GM19240 (cell line): ENCODE measurements around the gene KRTAP5-3.

Experiments used
- DNase-seq: peaks from one replicate; pipeline ENCODE4 v3.0.0; 2011; ENCODE audit warnings: low spot score; ENCODE audit not compliant: insufficient read length

The KRTAP5-3 gene

DNA sequence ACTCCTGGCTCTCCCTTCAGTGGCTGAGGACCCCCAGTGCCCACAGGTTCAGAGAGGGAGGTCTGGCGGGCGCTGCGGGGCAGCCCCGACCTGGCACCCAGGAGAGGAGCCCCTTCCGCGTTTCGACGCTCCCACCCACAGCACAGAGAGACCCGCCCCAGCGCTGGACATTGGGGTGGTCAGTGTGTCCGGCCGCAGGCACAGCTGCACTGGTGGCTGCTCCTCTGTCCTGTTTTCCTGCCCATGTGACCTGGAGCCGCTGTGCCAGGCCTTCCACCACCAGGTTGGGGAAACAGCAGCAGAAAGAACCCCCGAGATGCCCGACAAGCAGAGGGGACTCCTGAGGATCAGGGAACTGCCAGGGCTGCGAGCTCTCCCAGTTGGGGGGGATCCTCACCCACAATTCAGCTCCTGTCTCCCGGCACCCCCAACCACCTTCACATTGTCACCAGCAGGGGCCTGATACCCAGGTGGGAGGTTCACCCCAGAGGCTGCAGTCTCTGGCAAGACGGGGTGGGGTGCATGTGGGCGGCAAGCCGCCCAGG lies 35.0 kb upstream of the KRTAP5-3 start:
- DNase-seq: no peak

DNA sequence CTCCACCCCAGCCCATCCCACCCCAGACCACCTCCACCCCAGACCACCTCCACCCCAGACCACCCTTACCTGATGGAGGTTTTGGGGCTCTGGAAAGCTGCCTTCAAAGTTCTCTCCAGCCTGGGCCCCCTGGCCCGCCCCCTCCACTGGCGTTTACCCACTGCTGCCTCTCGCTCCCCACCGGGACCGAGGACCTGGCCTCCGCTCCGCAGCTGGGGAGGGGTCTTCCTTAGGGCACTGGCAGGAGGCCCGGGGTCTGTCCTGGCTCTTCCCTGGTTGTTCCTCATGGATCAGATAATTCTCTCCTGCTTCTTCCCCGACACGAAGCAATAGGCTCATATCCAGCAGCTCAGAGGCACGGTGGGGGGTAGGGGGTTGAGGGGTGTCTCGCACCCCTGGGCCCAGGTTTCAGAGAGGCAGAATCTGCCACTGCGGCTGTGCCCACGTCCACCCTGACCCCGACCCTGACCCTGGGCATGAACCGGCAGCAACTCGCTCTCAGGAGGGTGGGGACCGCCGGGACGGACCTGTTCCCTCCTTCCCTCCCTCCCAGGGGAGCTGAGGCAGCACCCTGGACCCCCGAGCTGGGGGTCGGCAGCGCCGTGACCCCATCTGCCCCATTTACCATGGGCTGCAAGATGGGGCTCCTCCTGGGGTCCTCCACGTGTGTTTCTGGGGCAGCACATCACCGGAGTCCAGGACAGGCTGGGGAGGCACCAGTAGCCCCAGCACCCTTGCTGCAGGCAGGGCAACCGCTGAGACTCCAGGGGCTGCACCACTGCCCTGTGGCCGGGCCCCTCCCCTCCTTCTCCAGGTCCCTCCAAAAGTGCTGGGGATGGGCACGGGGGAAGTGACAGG lies 34.3 kb upstream of the KRTAP5-3 start:
- no peak for DNase-seq

DNA sequence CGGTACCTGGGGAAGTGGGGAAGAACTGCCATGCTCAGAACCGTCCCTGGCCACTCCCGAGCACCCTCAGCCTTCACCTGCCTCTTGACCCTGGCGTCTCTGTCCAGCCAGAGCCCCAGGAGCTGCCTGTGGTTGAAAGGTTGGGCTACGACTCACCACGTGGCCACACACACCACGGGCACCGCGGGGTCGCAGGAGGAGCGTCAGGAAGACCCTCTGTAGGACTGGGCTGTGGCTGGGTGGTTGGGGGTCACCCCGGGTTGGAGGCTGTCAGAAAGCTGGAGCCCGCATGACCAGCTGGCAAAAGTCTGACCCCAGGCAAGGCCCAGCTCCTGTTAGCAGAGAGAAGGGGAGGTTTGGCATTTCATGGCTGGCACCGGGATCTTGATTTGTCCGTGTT lies 32.8 kb upstream of the KRTAP5-3 start:
- DNase-seq: no peak

DNA sequence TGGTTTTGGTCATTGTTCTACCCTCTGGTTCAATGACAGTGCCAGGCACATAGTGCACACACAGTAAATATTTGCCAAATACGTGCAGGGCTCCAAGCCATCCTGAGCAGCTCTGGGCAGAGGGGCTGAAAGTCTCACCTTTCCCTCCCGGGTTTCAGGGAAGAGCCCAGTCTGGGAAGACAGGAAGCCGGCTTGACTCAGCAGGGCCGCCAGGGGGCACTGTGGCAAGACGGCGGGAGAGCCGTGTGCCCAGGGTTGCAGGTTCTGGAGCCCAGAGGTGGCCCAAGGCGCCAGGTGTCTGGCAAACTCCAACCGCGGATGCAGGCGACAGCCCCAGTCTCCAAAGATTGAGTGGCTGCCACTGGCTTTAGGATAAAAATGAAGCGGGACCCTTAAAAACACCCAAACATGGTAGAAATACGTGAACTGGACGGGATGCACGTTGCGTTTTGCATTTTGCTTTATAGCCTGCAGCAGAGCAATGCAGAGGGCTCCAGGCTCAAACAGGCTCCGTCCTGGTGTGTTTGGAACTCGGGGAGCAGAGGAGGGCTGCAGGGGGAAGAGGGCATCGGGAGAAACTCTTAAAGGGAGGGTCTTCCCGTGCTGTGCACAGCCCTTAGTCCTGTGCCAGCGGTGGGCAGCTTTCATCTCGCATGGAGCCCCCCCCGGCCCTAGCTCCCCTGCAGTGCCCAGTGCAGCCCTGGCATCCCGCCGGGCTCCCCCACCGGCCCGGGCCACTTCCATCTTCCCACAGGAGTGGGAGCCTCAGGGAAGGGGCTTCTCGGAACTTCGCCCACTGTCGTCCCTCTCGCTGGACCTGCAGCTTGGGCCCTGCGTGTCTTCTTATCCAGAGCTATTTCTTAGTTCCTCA lies 32.0 kb upstream of the KRTAP5-3 start:
- no peak for DNase-seq

DNA sequence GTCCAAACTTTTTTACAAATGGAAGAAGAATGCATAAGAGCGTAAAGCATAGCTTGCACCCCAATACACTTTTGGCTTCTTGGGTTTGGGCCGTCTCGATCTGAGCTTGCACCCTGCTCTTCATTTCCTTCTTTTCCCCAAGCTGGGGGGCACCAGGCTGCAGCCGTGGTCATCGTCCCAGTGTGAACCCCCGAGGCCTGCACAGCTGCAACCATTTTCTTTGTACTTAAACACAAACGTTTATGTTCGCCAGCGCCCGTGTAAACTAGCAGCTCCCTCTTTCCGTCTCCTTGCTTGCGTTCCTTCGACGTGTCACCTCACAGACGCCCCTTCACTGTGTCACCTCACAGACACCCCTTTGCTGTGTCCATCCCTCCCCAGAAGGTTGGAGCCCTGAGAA lies 31.4 kb upstream of the KRTAP5-3 start:
- DNase-seq: no peak

DNA sequence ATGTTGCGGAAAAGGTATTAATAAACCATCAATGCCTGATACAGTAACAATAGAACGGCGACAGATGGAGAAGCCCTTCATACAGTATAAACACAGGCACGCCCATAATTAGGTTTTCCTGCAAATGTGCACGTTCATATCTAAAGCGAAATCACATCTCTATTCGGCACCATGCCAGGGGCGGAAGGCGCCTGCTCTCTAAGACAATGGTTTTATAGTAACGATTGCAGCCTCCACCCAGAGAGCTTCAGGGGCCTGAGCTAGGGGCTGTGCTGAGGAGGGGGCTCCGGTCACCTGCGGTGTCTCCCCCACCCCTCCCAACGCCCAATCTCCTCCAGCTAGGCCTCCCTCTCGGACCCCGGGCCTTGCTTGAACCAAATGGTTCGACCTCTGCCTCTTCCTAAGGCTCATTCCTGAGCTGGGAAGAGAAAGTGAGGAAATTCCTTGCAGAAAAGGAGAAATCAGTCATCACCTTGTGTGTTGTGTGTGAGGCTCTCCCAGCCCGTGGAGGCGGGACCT lies 30.9 kb upstream of the KRTAP5-3 start:
- DNase-seq: no peak

DNA sequence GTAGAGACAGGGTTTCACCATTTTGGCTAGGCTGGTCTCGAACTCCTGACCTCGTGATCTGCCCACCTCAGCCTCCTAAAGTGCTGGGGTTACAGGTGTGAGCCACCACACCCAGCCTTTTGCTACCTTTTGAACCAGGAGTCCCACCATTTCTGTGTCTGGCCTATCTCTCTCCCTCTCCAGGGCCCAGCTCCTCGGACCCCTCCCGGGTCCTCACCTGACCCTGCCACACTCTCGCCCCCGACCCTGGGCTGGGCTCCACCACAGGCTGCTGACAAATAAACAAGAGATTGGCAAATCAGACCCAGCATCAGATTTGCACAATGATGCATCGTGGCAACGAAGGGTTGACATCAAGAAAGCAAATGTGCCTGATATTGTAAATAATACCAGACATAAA lies 30.1 kb upstream of the KRTAP5-3 start:
- no peak for DNase-seq

DNA sequence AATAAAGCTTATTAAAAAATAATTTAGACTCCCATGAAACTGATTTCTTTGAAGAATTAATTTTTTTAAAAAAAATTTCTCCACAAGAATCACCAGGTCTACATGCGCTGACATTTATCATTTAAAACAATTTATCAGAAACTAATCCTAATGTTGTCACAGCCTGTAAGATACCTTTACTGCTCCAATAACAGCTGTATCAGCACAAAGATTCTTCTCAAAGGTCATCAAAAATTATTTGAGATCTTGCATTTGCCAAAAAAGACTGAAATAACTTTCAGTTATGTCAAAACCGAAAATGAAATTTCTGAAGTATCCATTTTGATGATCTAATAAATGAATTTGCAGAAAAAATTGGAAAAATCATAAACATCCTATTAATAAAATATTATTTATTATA lies 29.4 kb upstream of the KRTAP5-3 start:
- DNase-seq: no peak

DNA sequence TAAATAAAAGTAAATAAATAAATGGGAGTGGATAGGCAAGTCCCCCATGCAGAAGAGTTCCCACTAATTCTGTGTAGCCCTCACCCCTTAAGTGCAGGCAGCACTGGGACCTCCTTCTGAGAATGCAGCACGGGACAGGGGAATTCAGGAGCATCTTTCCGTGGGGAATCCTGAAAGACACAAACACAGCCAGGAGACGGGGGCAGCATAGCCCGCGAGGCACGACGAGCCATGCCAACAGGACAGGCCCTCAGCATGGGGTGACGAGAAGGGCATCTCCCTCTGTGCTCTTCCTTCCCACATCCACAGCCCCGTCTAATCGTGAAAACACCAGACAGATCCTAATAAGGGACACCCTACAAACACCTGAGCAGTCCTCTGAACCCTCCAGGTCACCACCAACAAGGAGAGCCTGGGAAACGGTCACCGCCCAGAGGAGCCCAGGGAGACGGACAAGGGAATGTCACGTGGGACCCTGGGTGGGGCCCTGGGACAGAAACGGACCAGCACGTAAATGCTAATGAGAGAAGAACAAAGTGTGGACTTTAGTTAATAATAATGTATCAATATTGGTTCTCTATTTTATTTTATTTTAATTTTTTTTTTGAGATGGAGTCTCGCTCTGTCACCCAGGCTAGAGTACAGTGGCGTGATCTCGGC lies 28.2 kb upstream of the KRTAP5-3 start:
- no peak for DNase-seq

DNA sequence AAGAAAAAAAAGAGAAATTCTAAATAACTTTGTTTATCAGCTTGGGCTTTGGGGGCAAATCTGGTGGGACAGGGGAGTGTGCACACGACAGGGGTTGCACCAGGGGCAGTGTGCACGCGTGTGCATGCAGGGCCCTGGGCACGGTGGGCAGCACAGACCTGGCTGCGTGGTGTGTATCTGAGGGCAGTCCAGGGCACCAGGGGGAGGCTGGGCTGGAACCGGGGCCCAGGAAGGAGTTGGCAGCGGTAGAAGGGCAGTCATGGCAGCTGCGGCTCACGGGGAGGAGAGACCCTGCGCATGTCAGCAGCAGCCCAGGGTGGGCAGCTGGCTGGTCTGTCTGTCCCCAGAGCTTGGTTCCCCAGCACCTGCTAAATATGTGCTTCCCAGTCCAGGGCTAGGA lies 25.6 kb upstream of the KRTAP5-3 start:
- no peak for DNase-seq

DNA sequence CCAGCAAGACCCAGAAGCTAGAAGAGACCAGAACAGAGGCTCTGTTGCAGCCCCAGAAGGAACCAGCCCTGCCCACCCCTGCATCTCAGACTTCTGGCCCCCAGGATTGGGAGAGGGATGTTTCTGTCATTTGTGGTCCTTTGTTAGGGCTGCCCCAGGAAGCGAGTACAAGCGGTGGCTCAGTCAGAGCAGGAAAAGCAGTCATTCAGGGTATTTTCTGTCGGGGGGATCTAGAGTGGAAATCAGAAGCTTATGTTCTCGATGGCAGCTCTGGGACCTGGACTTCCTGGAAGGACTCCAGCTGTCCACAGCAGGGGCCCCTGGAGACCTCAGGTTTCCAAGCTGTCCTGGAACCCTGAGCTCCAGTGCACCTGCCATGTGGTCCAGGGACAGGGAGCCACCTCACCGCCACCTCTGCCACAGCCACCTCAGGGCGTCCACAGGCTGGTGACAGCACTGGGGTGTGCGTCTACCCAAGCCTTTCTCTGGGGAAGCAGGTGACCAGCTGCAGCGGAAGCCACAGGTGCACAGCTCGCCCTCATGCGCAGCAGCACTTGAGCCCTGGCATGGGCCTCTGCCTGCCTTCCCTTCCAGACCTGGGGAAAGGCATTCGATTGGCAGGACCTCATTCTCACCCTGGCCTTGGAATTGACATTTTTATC lies 23.9 kb upstream of the KRTAP5-3 start:
- no peak for DNase-seq

DNA sequence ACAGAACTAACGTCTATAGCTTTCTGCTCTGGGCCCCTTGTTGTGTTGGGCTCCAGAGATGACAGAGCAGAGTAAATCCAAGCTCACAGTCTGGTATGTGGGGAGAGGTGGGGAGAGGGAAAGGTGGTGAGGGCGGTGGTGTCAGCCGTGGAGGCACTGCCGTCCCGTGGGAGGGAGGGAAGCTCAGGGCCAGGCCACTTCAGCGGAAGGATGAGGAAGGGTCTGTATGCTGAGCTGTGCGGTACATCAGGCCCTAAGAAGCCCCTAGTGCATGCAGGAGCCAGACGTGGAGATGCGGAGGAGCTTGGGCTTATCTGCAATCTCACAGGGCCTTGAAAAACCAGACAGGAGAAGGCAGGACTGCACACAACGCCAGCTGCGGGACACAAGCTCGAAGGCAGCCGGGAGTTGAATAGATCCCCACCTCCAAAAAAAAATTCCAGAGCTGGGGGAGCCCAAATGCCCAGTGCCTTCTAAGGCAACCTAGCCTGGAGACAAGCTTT lies 22.9 kb upstream of the KRTAP5-3 start:
- no peak for DNase-seq

DNA sequence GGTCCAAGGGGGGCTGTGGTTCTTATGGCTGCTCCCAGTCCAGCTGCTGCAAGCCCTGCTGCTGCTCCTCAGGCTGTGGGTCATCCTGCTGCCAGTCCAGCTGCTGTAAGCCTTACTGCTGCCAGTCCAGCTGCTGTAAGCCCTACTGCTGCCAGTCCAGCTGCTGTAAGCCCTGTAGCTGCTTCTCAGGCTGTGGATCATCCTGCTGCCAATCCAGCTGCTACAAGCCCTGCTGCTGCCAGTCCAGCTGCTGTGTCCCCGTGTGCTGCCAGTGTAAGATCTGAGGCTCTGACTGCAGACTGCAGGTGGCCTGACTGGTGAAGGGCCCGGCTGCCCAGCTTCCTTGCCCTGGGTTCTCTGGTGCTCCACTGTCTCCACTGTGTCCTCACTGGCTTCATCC lies 22.0 kb upstream of the KRTAP5-3 start:
- DNase-seq: no peak

DNA sequence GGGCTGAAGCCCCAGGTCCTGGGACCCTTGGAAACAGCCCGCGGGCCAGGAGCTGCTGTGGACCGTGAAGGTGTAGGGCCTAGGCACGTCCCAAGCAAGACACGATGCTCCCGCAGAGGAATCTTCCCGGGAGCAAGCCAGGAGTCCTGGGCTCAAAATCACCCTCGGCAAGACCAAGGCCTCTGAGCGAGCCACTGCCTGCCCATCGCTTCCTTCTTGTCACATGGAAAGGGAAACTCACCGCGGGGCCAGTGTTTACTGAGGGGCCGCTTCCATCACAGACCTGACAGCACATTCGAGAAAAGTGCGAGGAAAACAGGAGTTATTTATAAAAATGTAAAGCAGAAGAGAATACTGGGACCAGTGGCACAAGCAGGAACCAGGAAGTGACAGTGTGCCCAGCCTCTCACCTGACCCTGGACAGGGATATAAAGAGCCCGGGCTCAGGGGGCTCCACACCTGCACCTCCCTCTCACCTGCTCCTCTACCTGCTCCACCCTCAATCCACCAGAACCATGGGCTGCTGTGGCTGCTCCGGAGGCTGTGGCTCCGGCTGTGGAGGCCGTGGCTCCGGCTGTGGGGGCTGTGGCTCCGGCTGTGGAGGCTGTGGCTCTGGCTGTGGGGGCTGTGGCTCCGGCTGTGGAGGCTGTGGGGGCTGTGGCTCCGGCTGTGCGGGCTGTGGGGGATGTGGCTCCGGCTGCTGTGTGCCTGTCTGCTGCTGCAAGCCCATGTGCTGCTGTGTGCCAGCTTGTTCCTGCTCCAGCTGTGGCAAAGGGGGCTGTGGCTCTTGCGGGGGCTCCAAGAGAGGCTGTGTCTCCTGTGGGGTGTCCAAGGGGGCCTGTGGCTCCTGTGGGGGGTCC lies 21.3 kb upstream of the KRTAP5-3 start, which contains the start of gene KRTAP5-5:
TSS of gene KRTAP5-5 (plus strand) at position 450 of the 860 bp plus-strand sequence. CDS start at position 516, 66 bp downstream.
- no peak for DNase-seq

DNA sequence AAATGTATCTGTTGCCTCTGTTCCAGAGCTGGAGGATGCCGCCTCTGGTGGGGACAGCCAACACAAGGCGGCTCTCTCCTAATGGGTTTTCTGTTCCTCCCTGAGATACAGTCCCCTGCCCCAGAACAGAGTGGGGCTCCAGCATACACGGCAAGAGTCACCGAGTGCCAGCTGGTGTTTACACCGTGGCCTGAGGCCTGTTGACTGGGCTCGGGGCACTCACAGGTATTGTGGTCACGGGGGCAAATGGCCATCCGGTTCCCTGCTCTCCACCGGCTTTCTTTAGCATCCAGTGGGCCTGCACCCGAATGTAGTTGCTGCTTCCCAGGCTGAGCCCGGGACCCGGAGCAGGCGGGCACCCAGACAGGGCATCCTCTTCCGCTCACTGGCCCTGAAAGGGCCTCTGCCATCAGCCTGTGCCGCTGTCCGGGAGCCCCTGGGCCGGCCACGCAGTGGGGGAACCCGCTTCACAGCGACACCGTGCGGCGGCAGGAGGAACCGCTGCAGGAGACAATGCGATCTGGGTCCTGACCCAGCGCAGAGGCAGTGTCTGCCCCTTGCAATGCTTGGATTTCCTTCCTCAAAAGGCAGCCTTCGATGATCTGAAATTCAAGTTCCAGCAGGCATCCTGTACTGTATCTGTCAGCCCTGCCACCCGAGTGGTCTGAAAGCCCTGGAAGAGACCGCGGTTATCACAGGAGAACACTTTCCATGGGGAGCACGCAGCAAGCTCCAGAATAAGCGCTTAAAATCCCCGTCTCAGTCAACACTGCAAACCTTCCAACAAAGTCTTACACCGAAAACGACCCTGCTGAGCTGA lies 20.5 kb upstream of the KRTAP5-3 start:
- peak; percentile 59 for DNase-seq

DNA sequence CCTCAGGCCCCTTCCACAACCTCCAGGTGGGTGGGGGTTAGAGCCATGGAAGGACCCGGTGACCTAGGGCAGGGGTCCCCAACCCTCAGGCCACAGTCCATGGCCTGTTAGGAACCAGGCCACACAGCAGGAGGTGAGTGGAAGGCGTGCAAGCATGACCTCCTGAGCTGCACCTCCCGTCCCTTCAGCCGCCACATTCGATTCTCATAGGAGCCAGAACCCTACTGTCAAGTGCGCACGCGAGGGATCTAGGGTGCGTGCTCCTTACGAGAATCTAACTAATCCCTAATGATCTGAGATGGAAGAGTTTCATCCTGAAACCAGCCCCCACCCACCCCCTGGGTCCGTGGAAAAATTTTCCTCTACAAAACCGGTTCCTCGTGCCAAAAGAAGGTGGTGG lies 17.3 kb upstream of the KRTAP5-3 start:
- DNase-seq: no peak

DNA sequence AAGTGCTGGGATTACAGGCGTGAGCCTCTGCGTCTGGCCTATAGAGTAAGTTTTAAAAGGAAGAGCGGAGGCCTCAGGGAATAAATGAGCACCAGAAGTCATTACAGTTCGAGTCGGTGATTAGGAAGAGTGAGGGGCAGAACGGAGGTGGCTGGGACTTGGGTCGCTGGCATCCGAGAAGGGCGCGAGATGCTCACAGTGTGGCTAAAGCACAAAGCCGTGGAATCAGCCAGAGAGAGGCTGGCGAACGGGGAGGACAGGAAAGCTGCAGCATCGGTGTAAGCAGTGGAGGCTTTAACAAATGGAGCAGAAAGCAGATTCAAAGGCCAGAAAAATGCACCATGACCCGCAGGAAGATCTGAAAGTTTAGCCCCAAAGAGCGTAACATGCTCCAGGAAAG lies 16.4 kb upstream of the KRTAP5-3 start:
- DNase-seq: no peak

DNA sequence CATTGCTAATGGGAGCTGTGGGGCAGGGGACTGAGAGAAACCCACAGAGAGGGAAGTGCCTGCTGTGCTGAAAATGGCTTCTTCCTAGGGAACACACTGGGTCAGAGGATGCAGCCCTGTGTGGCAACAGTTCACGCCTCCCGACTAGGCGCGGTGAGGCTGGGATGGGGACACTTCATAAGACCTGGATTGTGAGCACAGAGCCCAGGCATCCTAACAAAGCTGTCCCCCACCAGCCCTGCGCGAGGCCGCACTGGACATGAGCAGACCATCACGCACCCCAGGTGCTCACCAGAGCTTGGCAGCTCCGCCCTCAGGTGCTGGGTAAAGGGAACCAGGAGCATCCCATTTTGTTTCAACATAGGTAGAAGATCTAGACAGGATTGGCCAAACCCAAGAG lies 15.5 kb upstream of the KRTAP5-3 start:
- no peak for DNase-seq

DNA sequence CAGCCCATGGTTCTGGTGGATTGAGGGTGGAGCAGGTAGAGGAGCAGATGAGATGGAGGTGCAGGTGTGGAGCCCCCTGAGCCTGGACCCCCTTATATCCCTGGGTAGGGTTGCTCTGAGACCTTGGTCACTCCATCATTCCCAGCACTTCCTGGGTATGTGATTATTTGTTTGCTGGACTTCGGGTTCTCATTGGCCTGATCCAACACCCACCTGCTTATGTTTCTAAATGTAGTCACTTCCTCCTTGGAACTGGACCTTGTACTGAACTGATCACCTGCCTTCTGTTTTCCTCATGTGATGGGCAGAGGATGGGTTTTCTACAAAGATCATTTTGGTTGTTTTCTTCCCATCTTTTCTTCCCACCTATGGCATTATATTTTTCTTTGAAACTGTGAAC lies 13.8 kb upstream of the KRTAP5-3 start, which contains the start of gene KRTAP5-4:
TSS of gene KRTAP5-4 (minus strand) at position 53 of the 400 bp plus-strand sequence. CDS start at position 8, 45 bp downstream.
- no peak for DNase-seq
